Caco-2 (cell line): ENCODE measurements around the gene LRRC27. TPM values are rescaled to one million over a fixed set of nuclear protein-coding genes. Genes with fewer than 3 reads are reported as not detected.
A peak's percentile ranks its signal among the peaks of the same experiment; 100 is the strongest.

Source experiments
- BruUV-seq: library from RNA; stranded (reverse); fragments of 400-500 nt; replicated peaks from 2 replicates; lab custom pipeline; 2021; lab: Mats Ljungman, UMichigan
- CTCF ChIA-PET: fragments of 300-600 bp; sonication (Branson Sonifier 250); formaldehyde crosslinking; loops from one replicate; lab custom pipeline; 2022; ENCODE audit warnings: antibody characterized with exemption; lab: Charles Lee
- POLR2A ChIA-PET: fragments of 300-600 bp; sonication (Branson Sonifier 250); formaldehyde crosslinking; loops from one replicate; lab custom pipeline; 2022; ENCODE audit warnings: antibody characterized with exemption; lab: Charles Lee
- DNase-seq, 2 experiments: peaks; one replicate each; pipeline versions ENCODE4 v3.0.0 to v3.0.0-alpha.2; 2020 to 2022
- H3K27me3 ChIP-seq: replicated peaks from 2 replicates; pipeline ENCODE4 v1.6.0; 2011; ENCODE audit warnings: low read length; ENCODE audit not compliant: control insufficient read depth, insufficient read depth
- H3K36me3 ChIP-seq: 2 replicates; pipeline ENCODE4 v1.5.1; 2011; ENCODE audit warnings: low read length; ENCODE audit not compliant: control insufficient read depth, insufficient read depth
- H3K4me1 ChIP-seq: fragments of 250-450 bp; sonication (Bioruptor Pico); 2 replicates; pipeline ENCODE4 v1.5.1; 2020; ENCODE audit warnings: mild to moderate bottlenecking
- H3K4me3 ChIP-seq: 2 replicates; pipeline ENCODE4 v1.5.1; 2011; ENCODE audit warnings: low read depth, mild to moderate bottlenecking, control low read depth, low read length
- H3K9me3 ChIP-seq: fragments of 250-450 bp; sonication (Bioruptor Pico); 2 replicates; pipeline ENCODE4 v1.5.1; 2020; ENCODE audit warnings: mild to moderate bottlenecking, moderate library complexity
- H3K27ac Mint-ChIP-seq: one replicate; pipeline ENCODE4 v1.8.0; 2022; ENCODE audit warnings: mixed read lengths; ENCODE audit not compliant: unreplicated experiment
- H3K27me3 Mint-ChIP-seq: one replicate; pipeline ENCODE4 v1.8.0; 2022; ENCODE audit warnings: mixed read lengths; ENCODE audit not compliant: insufficient read depth, unreplicated experiment
- H3K36me3 Mint-ChIP-seq: one replicate; pipeline ENCODE4 v1.8.0; 2022; ENCODE audit warnings: mild to moderate bottlenecking, mixed read lengths; ENCODE audit not compliant: insufficient read depth, unreplicated experiment
- H3K4me1 Mint-ChIP-seq: one replicate; pipeline ENCODE4 v1.8.0; 2022; ENCODE audit warnings: low read depth, mixed read lengths; ENCODE audit not compliant: unreplicated experiment
- H3K4me3 Mint-ChIP-seq: one replicate; pipeline ENCODE4 v1.8.0; 2022; ENCODE audit warnings: mild to moderate bottlenecking, moderate library complexity, mixed read lengths; ENCODE audit not compliant: unreplicated experiment
- H3K9me3 Mint-ChIP-seq: one replicate; pipeline ENCODE4 v1.8.0; 2022; ENCODE audit warnings: mixed read lengths; ENCODE audit not compliant: unreplicated experiment
- CTCF ChIP-seq, 2 experiments: fragments of 200-600 bp in 1 of 2; IDR thresholded peaks; 1 replicate in 1 of 2; 2 replicates in 1 of 2; pipeline versions ENCODE4 v1.5.1 to v1.8.0; 2011 to 2022; ENCODE audit warnings: antibody characterized with exemption in 1 of 2, control low read depth in 1 of 2, inconsistent platforms in 1 of 2, low read depth in 1 of 2, low read length in 1 of 2, mild to moderate bottlenecking in 1 of 2, moderate library complexity in 1 of 2; ENCODE audit not compliant: insufficient read depth in 1 of 2, severe bottlenecking in 1 of 2, unreplicated experiment in 1 of 2
- intact Hi-C: fragments of 100-400 bp; cut with micrococcal nuclease; formaldehyde crosslinking; loops from one replicate; pipeline ENCODE4 v1.10.0; 2022; ENCODE audit not compliant: unreplicated experiment
- total RNA-seq: library from RNA; stranded (reverse); gene quantifications from 2 replicates; pipeline ENCODE4 v1.2.3, GENCODE V29; 2022

Gene LRRC27
- total RNA-seq, 1 experiment from 2014 or later: 11.7 TPM

DNA sequence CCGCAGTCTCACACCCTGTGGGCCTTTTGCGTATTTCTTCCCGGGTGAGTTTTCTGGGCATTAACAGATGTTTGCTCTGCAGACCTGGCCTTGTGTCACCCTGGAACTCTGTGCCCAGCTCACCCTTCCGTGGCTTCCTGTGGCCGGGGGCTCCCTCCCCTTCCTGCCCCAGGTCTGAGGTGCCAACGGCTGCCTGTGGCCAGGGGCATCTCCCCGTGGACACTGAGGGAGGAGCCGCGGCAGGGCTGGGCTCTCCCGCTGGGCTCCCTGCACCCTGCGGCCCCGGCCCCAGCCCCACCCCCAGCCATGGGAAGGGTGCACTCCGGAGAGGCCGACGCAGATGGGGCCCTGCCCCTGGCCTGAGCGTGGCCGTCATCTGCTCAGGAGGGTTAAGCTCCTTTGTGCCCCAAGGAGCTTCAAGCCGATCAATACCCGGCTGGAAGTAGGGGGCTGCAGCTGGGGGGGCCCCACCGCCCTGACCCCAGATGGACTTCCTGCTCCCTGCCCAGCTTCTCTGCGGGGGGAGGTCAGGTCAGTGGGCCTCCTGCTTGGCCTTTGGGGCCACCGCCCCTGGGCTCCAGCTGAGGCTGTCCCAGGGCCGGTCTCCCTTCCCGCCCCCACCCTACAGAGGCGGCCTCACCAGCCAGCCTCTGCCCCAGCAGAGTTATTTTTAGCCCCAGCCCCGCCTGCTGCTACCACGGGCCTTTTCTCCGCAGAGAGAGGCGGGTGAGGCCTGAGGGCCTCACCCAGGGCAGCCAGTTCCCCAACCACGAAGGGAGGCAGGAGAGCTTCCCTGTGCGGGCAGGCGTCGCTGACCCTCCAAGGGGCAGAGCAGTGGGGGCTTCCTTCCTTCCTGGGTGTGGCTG lies 89.2 kb downstream of the LRRC27 start:
- no peaks in the 10 kb centered on the region for H3K9me3 ChIP-seq
- no peaks in the 10 kb centered on the region for H3K36me3 ChIP-seq
- Mint-ChIP-seq H3K4me1 (no peaks in the 10 kb centered on the region), H3K4me3 (no peak overlapping the region), H3K27me3 (no peaks in the 10 kb centered on the region), H3K9me3 (no peaks in the 10 kb centered on the region), H3K27ac (peak overlapping the region; percentile 2), H3K36me3 (peaks cover 21% of the 10 kb centered on the region)
- POLR2A ChIA-PET: interaction anchor here (0.6 kb wide), 1 partner anchor 31 kb away, joined by 6 read pairs; no protein-coding TSS in a partner anchor
- H3K27me3 ChIP-seq: no peaks in the 10 kb centered on the region
- DNase-seq: peak in 1 of 2 experiments; percentile 71
- no peak overlapping the region for H3K4me3 ChIP-seq
- TF ChIP-seq CTCF (IDR thresholded peaks at IDR 0.05; ENCODE audit: insufficient read depth in 1 of 2, low read depth in 1 of 2, low read length in 1 of 2, severe bottlenecking in 1 of 2, unreplicated experiment in 1 of 2): no peak
- peaks cover 35% of the 10 kb centered on the region for H3K4me1 ChIP-seq
- BruUV-seq: no TSS peak
- intact Hi-C loops: no loop called here
- CTCF ChIA-PET: interaction anchor here (0.6 to 1.2 kb wide), 2 partner anchors 21 to 22 kb away, joined by 3 to 7 read pairs; no protein-coding TSS in a partner anchor

DNA sequence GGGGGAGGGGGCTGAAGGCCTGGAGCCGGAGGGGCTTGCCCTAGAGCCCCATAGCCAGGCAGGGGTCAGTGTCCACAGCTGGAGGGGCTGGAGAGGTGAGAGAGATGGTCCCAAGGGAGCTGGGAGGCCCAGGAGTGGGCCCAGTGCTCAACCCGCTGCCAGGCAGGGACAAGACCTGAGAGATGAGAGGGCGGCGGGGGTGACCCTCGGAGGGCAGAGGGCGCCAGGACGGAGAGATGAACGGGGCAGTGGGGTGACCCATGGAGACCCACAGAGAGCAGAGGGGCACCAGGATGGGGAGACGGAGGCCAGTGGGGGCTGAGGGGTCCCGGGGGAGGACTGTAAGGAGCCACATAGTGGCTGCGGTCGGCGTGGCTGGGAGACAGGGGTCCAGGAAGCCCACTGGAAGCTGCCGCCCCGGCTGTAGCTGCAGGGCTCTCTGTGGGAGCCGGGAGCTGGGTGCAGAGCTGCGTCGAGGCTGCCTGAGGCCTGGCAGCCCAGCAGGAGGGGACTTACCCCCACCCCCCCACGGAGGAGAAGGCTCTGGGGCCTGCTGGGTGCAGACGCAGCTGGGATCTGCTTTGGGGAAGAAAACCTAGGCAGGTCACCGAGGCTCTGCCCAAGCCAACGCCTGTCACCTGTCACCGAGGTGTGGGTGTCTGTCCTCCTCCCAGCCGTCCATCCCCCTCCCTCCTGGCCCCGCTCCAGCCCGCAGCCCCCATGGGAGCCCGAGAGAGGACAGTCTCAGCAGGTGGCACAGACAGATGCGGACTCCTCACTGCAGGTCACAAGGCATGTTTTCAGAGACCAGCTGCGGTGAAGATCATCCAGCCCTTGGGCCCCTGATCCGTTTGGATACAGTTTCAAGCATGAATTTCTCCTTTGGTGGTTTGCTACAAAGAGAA lies 90.1 kb downstream of the LRRC27 start:
- Mint-ChIP-seq H3K9me3 (no peaks in the 10 kb centered on the region), H3K27ac (peak overlapping the region; percentile 2), H3K4me3 (no peak overlapping the region), H3K4me1 (no peaks in the 10 kb centered on the region), H3K36me3 (peaks cover 18% of the 10 kb centered on the region), H3K27me3 (no peaks in the 10 kb centered on the region)
- no peaks in the 10 kb centered on the region for H3K27me3 ChIP-seq
- CTCF ChIA-PET: interaction anchor here (0.6 to 1.8 kb wide), 2 partner anchors 20 to 25 kb away, joined by 4 to 7 read pairs; no protein-coding TSS in a partner anchor
- intact Hi-C loops: no loop called here
- DNase-seq: no peak
- H3K36me3 ChIP-seq: no peaks in the 10 kb centered on the region
- BruUV-seq: no TSS peak
- no peak overlapping the region for H3K4me3 ChIP-seq
- peaks cover 35% of the 10 kb centered on the region for H3K4me1 ChIP-seq
- TF ChIP-seq CTCF (IDR thresholded peaks at IDR 0.05; ENCODE audit: insufficient read depth in 1 of 2, low read depth in 1 of 2, low read length in 1 of 2, severe bottlenecking in 1 of 2, unreplicated experiment in 1 of 2): no peak
- H3K9me3 ChIP-seq: no peaks in the 10 kb centered on the region
- POLR2A ChIA-PET: interaction anchor here (0.6 kb wide), 1 partner anchor 32 kb away, joined by 6 read pairs; no protein-coding TSS in a partner anchor
